Mucosa of gallbladder (tissue), 1 donor: ENCODE measurements around the gene FGF9. TPM values are rescaled to one million over a fixed set of nuclear protein-coding genes. Genes with fewer than 3 reads are reported as not detected.

ENCODE experiments used
- DNase-seq: peaks from one replicate; pipeline ENCODE4 v3.0.0-alpha.2; 2020; ENCODE audit warnings: low spot score
- total RNA-seq: library from RNA; stranded (reverse); gene quantifications from one replicate; pipeline ENCODE4 v1.2.1, GENCODE V29; 2021
- donor health status: DM: no; HTN: no; CAD: no.

Gene FGF9
- total RNA-seq, 1 donor from 2014 or later = 1.5 TPM

GRCh38 chr13:21709697-21710096, 38.8 kb downstream of the FGF9 start:
- no peak for DNase-seq

DNA sequence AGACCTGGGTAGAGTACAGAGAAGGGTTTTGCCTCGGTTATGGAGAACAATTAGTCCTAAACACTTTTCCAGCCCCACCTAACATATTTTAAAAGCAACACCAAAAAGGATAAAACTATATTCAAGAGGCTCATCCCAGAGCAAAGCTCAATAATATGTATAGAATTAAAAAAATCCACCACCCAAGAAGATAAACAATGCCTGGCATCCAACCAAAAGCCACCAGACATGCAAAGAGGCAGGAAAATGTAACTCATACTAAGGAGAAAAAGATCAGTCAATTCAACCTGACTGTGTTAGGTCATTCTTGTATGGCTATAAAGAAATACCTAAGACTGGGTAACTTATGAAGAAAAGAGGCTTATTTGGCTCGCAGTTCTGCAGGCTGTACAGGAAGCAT, 39.3 kb downstream of the FGF9 start:
- DNase-seq = no peak

DNA sequence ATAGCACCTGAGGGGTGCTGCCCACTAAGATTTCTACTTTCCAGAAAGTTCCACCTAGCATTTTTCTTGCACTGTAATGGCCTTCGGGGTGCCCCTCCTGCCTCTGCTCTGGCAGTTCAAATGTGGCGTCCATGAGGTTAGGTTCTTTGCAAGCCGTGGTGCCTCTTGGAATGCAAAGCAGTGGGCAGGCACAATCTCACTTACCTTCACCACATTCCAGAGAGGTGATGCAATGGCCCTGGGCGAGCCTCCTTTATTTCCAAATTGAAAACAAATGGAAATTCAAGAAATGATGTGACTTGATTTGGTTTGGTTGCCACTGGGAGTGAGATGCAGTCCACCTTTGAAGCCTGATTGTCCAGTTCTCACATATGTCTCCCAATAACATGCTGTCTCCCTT, 46.9 kb downstream of the FGF9 start:
- no peak for DNase-seq

DNA sequence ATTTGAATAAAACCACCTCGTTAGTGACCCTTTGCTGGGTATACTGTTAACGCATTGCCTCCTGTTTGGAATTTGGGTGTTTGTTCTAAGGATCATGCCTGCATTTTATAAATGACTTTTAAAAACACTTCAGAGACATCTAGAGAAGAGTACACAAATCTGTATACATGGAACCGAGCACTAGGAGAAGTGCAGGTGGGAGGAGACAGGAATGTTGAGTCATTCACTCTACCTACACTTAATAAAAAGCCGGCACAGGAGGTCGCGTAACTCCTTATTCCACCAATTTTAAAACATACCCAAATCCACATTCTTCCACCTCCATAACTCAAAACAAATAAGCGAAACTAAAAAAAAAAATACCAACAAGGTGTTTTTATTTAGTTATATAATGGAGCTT, 48.6 kb downstream of the FGF9 start:
- no peak for DNase-seq

DNA sequence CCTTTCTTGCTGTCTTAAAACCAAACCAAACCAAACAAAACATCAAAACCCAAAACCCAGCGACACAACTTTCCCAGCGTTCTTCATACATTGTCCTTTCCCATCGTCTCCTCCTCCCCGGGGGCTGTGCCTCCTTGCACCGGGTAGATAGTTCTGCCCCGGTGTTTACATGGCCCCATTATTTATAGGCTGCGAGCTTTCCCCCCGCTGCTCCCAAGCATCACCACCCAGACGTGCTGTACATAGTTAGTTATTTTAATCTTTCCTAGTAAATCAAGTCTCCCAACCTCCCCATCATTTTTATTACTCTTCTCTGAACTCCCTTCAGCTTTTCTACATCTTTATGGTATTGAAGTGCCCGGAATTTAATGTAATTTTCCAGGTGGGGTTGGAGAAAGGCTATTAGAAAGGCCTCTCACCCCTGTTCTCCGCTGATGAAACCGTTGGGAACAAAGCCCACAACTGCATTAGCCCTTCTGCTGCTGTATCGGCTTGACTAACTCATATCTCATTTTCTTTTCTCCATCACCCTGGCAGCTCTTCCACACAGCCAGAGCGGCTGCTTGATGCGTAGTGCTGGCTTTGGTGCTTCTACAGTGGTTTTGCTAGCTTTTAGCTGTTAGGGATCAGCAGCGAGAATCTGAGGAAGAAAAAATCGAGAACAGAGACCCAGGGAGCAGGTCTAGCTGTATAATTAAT, 53.1 kb downstream of the FGF9 start:
- DNase-seq = no peak

GRCh38 chr13:21730186-21730880, 59.5 kb downstream of the FGF9 start:
- DNase-seq = no peak

DNA sequence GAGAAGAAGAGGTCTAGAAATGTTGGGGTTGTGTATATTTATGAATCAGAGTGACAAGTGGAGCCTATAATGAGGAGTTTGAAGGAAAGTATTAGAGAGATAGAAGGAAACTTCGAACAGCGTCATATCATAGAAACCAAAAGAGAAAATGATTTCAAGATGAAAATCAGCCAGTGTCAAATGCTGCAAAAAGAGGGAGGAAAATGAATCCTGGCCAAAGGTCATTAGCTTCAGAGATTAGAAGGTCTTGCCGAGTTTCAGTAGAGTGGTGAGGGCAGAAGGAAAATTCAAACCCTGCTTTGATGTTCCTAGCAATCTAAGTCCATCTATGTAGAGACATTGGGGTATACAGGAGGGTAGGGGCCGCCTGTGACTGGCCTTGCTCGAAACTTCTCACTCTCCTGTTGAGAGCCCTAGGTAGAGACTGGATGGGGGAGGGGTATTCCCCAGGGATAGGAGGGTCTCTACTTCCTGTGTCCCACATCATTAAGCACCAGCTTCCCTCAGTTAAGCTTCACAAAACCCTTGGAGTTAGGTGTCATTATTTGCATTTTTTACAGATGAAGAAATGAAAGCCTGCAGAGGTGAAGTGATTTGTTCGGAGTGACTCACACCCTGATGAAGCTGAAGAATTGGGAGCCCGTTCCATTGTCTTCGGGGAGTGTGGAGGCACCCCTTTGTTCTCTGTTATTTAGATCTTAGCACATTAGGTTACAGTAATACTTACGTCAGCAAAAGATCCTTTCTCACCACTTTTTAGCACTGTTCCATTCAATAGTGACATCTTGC, 62.8 kb downstream of the FGF9 start:
- no peak for DNase-seq

- no peak for DNase-seq
These were observed 64.1 kb downstream of the FGF9 start for GRCh38 chr13:21734961-21735360.

- no peak for DNase-seq
These were observed 65.0 kb downstream of the FGF9 start for GRCh38 chr13:21735701-21736401.

- no peak for DNase-seq
These were observed 66.1 kb downstream of the FGF9 start for GRCh38 chr13:21736926-21737325.

DNA sequence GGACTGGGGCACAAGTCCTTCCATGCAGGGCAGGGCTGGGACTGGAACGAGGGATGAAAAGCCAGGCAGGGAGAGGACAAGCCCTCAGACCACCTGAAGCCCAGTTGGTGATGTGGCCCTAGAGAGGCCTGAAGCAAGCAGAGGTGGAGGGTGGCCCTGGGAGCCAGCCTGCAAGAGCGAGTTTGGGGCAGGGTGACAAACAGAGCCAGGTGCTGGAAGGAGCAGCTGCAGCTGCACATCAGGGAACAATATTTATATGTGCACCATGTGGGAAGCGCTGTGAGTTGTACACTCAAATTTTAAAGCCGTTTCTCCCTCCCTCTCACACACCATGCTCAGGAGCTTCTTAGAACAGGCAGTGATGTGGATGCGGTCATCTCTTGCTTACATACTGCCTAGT, 67.8 kb downstream of the FGF9 start:
- DNase-seq = no peak

GRCh38 chr13:21739771-21740170, 68.9 kb downstream of the FGF9 start:
- no peak for DNase-seq

DNA sequence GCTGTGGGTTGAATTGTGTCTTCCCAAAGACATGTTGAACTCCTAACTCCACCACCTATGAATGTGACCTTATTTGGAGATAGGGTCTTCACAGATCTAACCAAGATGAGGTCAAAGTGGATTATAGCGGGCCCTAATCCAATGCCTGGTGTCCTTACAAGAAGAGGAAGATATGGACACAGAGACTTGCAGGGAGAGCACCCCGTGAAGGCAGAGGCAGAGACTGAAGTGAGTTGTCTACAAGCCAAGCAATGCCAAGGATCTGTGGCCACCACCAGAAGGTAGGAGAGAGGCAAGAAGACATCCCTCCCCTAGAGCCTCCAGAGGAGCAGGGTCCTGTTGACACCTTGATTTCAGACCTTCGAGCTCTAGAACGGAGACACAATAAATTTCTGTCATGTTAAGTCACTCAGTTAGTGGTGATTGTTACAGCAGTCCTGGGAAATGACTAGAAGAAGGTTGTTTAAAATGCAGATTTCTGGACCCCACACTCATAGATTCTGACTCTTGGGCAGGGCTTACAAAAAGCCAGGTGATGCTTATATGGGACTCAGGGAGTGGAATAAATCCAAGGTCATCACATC, 70.6 kb downstream of the FGF9 start:
- DNase-seq = no peak

DNA sequence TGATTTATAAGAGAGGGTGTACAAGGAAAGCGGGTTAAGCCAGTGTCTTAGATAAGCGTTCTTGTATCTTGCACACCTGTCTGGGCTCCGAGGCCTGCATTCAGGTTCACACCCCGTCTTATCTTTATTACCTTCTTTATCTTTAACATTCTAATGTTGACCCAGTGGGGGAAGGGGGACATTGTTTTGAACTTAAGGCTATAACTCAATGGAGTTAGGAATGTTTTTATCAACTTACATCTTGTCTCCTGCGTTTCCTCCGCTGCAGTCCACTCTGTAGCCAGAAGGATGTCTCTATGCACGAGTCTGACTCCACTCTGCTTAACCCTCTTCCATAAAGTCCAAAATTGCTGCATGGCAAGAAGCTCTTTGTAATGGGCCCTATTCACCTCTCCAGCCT, 71.2 kb downstream of the FGF9 start:
- no peak for DNase-seq

DNA sequence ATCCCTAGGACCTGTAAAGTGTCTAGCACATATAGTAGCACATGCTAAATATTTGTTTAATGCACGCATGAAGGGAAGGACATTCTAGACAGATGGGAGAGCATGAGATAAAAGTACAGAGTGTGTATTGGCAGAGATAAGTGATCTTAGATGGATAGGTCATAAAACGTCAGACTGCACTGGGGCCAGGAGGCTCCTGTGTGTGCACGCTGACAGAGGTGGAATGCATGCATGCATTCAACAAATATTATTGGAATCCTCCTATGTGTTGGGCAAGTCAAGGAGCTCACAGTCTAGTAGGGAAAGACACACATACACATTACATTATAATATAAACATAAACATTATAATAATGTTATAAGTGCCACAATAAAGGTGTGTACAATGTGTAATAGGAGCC, 73.3 kb downstream of the FGF9 start:
- no peak for DNase-seq

GRCh38 chr13:21745307-21745706, 74.4 kb downstream of the FGF9 start:
- DNase-seq = no peak

DNA sequence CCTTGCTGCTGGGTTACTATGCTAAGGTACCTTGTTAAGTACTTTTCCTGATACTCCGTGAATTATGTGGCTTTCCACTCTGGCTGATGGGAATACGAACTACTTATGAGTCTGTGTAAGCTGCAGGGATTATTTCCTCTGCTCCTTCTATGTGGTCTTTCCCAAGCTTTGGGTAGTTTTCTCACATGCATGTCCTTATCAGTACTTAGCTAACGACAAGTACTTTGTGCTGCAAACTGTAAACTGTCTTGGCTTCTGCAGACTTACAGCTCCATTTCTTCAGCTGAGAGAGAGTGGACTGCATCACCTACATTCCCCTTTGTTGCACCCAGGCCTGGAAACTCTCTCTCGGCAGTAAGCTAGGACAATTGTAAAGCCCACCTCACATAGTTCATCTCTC, 76.6 kb downstream of the FGF9 start:
- no peak for DNase-seq

GRCh38 chr13:21748166-21748565, 77.3 kb downstream of the FGF9 start:
- no peak for DNase-seq

DNA sequence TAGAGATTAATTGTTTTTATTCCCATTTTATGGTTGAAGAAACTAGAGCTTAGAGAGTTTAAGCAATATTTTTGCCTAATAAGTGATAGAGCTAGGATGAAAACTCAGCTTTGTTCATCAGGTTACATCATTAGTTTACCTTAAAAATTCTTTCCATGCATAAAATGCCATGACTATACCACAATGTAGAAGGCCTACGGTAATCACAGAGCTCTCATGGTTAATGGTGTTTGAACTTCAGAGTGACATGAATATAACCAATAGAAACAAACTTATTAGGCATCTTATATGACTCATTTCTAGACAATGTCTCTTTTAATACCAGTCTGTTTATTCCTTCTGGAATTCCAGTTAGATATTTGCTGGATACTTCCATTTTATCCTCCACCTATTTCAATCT, 78.5 kb downstream of the FGF9 start:
- DNase-seq = no peak

- DNase-seq = no peak
These were observed 81.6 kb downstream of the FGF9 start for GRCh38 chr13:21752501-21752900.

GRCh38 chr13:21753117-21753729, 82.3 kb downstream of the FGF9 start:
- no peak for DNase-seq
